Colonic mucosa (tissue), 4 donors: ENCODE data around the gene GTPBP6. TPM values are rescaled to one million over a fixed set of nuclear protein-coding genes. Genes with fewer than 3 reads are reported as not detected.
"Not testable (repeated sequence)": the region's sequence is repeated elsewhere in the genome, so short reads cannot be mapped to it uniquely, and the experiment has no call there.

Experiments used
- DNase-seq: peaks from one replicate; pipeline ENCODE4 v3.0.0-alpha.2; 2020
- H3K27ac ChIP-seq: fragments of 200-600 bp; one replicate; pipeline ENCODE4 v1.8.0; 2021
- H3K27me3 ChIP-seq: fragments of 200-600 bp; one replicate; pipeline ENCODE4 v1.8.0; 2021
- H3K36me3 ChIP-seq: fragments of 200-600 bp; one replicate; pipeline ENCODE4 v1.8.0; 2021
- H3K4me1 ChIP-seq: fragments of 200-600 bp; one replicate; pipeline ENCODE4 v1.8.0; 2021; ENCODE audit warnings: mild to moderate bottlenecking
- H3K4me3 ChIP-seq: fragments of 200-600 bp; one replicate; pipeline ENCODE4 v1.8.0; 2021
- H3K9ac ChIP-seq, 2 donors: one replicate each; pipeline ENCODE4 v1.7.0; 2013; ENCODE audit warnings: control low read depth in 2 of 2, low read depth in 2 of 2, low read length in 2 of 2
- H3K9me3 ChIP-seq: fragments of 200-600 bp; one replicate; pipeline ENCODE4 v1.8.0; 2021
- intact Hi-C: fragments of 100-400 bp; cut with DNase I; formaldehyde crosslinking; loops from one replicate; pipeline ENCODE4 v1.14.1; 2022
- total RNA-seq, 2 donors: library from RNA; stranded (reverse); fragmentation: NEBNext Ultra II Directional in 1 of 2; extraction: Animal tissue kit (Norgen Biotek cat#: 25700) in 1 of 2; gene quantifications; one replicate each; pipeline ENCODE4 v1.2.1, GENCODE V29; 2021
- TF ChIP-seq, protein P1 (sequence below): fragments of 200-600 bp; IDR thresholded peaks from one replicate; pipeline ENCODE4 v1.8.0; 2022; ENCODE audit warnings: antibody characterized with exemption, mild to moderate bottlenecking
- donor health status: healthy.
- donor health status: DM: no; HTN: no; CAD: no.
- donor health status: DM: no; HTN: no; CAD: no.

GTPBP6 gene
- total RNA-seq, 2 donors from 2014 or later: 44.4 to 81.1 TPM

DNA sequence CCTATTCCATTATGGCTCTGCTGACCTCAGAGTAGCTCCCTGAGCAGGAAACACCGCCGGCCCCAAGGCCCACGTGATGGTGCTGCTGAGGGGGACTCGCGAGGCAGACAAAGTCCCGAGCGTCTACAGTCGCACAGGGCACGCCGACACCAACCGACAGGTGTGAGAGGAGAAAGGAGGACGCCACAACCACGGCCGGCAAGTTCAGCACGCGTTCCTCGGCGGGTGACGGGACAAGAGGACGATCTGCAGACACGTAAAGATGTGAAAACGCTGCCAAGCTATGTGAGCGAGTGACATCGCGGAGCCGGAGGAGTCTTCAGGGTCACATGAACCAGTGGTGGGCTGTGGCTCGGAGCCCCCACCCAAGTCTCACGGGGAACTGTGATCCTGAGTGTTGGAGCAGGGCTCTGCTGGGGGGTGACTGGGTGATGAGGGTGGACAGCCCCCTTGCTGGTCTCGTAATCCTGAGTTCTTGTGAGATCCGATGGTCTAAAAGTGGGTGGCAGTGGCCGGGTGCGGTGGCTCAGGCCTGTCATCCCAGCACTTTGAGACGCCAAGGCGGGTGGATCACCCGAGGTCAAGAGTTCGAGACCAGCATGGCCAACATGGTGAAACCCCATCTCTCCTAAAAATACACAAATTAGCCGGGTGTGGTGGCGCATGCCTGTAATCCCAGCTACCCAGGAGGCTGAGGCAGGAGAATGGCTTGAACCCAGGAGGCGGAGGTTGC is 34.2 kb upstream of the GTPBP6 start:
- H3K9ac ChIP-seq: no peak overlapping the region
- no peaks in the 10 kb centered on the region for H3K36me3 ChIP-seq
- DNase-seq: no peak
- H3K27me3 ChIP-seq: no peaks in the 10 kb centered on the region
- H3K9me3 ChIP-seq: no peaks in the 10 kb centered on the region
- H3K4me3 ChIP-seq: no peak overlapping the region
- intact Hi-C loops: no loop called here
- TF ChIP-seq, protein P1, sequence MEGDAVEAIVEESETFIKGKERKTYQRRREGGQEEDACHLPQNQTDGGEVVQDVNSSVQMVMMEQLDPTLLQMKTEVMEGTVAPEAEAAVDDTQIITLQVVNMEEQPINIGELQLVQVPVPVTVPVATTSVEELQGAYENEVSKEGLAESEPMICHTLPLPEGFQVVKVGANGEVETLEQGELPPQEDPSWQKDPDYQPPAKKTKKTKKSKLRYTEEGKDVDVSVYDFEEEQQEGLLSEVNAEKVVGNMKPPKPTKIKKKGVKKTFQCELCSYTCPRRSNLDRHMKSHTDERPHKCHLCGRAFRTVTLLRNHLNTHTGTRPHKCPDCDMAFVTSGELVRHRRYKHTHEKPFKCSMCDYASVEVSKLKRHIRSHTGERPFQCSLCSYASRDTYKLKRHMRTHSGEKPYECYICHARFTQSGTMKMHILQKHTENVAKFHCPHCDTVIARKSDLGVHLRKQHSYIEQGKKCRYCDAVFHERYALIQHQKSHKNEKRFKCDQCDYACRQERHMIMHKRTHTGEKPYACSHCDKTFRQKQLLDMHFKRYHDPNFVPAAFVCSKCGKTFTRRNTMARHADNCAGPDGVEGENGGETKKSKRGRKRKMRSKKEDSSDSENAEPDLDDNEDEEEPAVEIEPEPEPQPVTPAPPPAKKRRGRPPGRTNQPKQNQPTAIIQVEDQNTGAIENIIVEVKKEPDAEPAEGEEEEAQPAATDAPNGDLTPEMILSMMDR: no peak
- no peaks in the 10 kb centered on the region for H3K4me1 ChIP-seq
- no peak overlapping the region for H3K27ac ChIP-seq

DNA sequence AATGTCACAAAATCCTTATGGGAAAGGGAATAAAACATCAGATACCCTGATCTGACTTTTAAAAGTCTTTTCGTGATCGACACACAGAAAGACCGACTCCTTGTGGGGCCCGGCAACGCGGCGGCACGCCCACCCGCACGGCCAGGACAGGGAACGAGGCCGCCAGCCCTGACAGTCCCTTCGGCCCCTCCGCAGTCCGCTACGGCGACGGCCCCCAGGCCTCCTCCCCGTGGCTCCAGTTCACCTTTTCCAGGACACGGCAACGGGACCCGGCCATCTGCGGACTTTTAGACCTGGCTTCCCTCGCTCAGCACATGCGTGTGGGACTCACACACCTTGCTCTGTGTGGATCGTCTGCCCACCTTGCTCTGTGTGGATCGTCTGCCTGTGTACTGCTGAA is 33.6 kb upstream of the GTPBP6 start:
- no peak for DNase-seq
- no peak overlapping the region for H3K27ac ChIP-seq
- TF ChIP-seq, protein P1: no peak
- H3K36me3 ChIP-seq: no peaks in the 10 kb centered on the region
- intact Hi-C loops: no loop called here
- no peak overlapping the region for H3K4me3 ChIP-seq
- H3K4me1 ChIP-seq: no peaks in the 10 kb centered on the region
- H3K9ac ChIP-seq: no peak overlapping the region
- H3K9me3 ChIP-seq: no peaks in the 10 kb centered on the region
- H3K27me3 ChIP-seq: no peaks in the 10 kb centered on the region

DNA sequence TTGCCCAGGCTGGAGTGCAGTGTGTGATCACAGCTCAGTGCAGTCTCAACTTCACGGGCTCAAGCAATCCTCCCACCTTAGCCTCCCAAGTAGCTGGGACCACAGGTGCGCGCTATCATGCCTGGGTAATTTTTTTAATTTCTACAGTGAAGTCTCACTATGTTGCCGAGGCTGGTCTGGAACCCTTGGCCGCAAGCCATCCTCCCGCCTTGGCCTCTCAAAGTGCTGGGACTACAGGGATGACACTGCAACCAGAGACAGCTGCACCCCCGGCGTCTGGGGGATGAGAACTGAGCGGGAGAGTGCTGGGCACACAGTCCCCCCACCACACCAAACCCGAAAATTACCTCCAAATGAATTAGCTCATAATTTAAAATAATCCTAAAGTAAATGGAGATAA is 33.1 kb upstream of the GTPBP6 start:
- DNase-seq: no peak
- H3K27ac ChIP-seq: no peak overlapping the region
- no peak overlapping the region for H3K9ac ChIP-seq
- no peaks in the 10 kb centered on the region for H3K27me3 ChIP-seq
- no peak overlapping the region for H3K4me3 ChIP-seq
- H3K4me1 ChIP-seq: no peaks in the 10 kb centered on the region
- TF ChIP-seq, protein P1: no peak
- no peaks in the 10 kb centered on the region for H3K9me3 ChIP-seq
- intact Hi-C loops: no loop called here
- H3K36me3 ChIP-seq: no peaks in the 10 kb centered on the region

DNA sequence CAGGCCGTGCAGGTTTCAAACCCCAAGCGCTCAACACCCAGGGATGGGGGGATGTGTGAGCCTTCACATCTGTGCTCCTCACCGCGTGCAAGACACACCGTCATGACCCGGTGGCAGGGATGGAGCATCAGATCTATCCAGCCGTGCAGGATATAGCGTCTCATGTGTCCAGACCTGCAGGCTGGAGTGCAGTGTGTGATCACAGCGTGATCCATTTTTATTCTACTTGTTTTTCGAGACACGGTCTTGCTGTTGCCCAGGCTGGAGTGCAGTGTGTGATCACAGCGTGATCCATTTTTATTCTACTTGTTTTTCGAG is 32.7 kb upstream of the GTPBP6 start:
- H3K4me1 ChIP-seq, intact Hi-C loops, DNase-seq, H3K9ac ChIP-seq, H3K27me3 ChIP-seq, H3K4me3 ChIP-seq, H3K27ac ChIP-seq, H3K9me3 ChIP-seq, H3K36me3 ChIP-seq: not testable (repeated sequence)

GRCh38 chrX:350534-351323 is 32.1 kb upstream of the GTPBP6 start:
- no peaks in the 10 kb centered on the region for H3K27me3 ChIP-seq
- H3K36me3 ChIP-seq: no peaks in the 10 kb centered on the region
- intact Hi-C loops: no loop called here
- H3K4me3 ChIP-seq: no peak overlapping the region
- DNase-seq: no peak
- no peaks in the 10 kb centered on the region for H3K9me3 ChIP-seq
- TF ChIP-seq, protein P1: no peak
- H3K4me1 ChIP-seq: no peaks in the 10 kb centered on the region
- H3K9ac ChIP-seq: no peak overlapping the region
- no peak overlapping the region for H3K27ac ChIP-seq

- intact Hi-C loops: no loop called here
- Histone ChIP-seq H3K9me3 (no peaks in the 10 kb centered on the region), H3K36me3 (no peaks in the 10 kb centered on the region), H3K4me3 (no peak overlapping the region), H3K27me3 (no peaks in the 10 kb centered on the region), H3K4me1 (no peaks in the 10 kb centered on the region), H3K27ac (no peak overlapping the region), H3K9ac (no peak overlapping the region)
- TF ChIP-seq, protein P1: no peak
- no peak for DNase-seq
Observed at GRCh38 chrX:350148-350533, 31.5 kb upstream of the GTPBP6 start.
